Thymus (tissue), 11 donors: ENCODE results near the gene EHF. TPM values are rescaled to one million over a fixed set of nuclear protein-coding genes. Genes with fewer than 3 reads are reported as not detected.

Source experiments
- DNase-seq, 9 donors: peaks; one replicate each; pipeline ENCODE4 v3.0.0-alpha.2; 2013; ENCODE audit warnings: low spot score in 9 of 9, low read depth in 6 of 9, missing footprints in 1 of 9
- H3K27ac ChIP-seq, 2 donors: one replicate each; pipeline ENCODE4 v1.5.1; 2013; ENCODE audit warnings: control low read depth in 1 of 2, low read depth in 1 of 2, low read length in 1 of 2, mild to moderate bottlenecking in 1 of 2, moderate library complexity in 1 of 2
- H3K27me3 ChIP-seq, 2 donors: one replicate each; pipeline ENCODE4 v1.5.1; 2013; ENCODE audit warnings: low read length in 1 of 2; ENCODE audit not compliant: control insufficient read depth in 2 of 2, insufficient read depth in 1 of 2
- H3K36me3 ChIP-seq, 2 donors: one replicate each; pipeline ENCODE4 v1.5.1; 2013; ENCODE audit warnings: low read length in 1 of 2, mild to moderate bottlenecking in 1 of 2, moderate library complexity in 1 of 2; ENCODE audit not compliant: control insufficient read depth in 2 of 2, insufficient read depth in 2 of 2
- H3K4me1 ChIP-seq, 2 donors: one replicate each; pipeline ENCODE4 v1.5.1; 2013; ENCODE audit warnings: low read length in 2 of 2; ENCODE audit not compliant: control insufficient read depth in 2 of 2, insufficient read depth in 2 of 2
- H3K4me3 ChIP-seq, 2 donors: one replicate each; pipeline ENCODE4 v1.5.1; 2013; ENCODE audit warnings: low read length in 2 of 2, control low read depth in 1 of 2, mild to moderate bottlenecking in 1 of 2
- H3K9me3 ChIP-seq, 2 donors: one replicate each; pipeline ENCODE4 v1.5.1; 2013; ENCODE audit warnings: low read length in 1 of 2, mild to moderate bottlenecking in 1 of 2; ENCODE audit not compliant: control insufficient read depth in 2 of 2, insufficient read depth in 1 of 2
- WGBS: extraction: QIAGEN DNeasy Blood & Tissue Kit; methylation state at CpG from one replicate; pipeline ENCODE4 v1.1.7; 2013; 5-methylcytosine and 5-hydroxymethylcytosine counted together
- polyA plus RNA-seq: library from polyadenylated mRNA; stranded (reverse); fragments of 200-250 nt; gene quantifications from one replicate; pipeline ENCODE4 v1.2.3, GENCODE V29; 2013
- total RNA-seq: library from RNA; stranded (reverse); fragments of 120-200 nt; gene quantifications from one replicate; pipeline ENCODE4 v1.2.4, GENCODE V29; 2013
- donor health status: healthy.

EHF gene
- total and polyA plus RNA-seq, 2 donors: 0.76 to 2.0 TPM

DNA sequence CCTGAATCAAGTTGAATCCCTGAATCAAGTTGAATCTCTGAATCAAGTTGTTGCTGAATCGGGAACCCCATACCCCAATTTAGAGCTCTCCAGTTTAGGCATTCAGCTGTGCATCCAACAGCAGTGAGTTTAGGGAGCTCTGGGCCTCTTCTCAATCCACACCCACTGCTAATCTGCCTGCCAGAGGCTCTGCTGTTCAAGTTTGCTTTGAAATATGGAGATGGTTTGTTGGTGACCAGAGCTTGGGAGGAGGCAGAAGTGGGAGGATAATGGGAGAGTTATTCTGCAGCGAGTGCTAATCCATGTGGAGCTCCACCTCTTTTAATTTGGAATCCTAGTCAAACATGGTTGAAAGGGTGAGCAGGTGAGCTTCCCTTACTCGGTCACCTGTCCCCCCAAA lies 22.4 kb downstream of the EHF start:
- no peaks in the 10 kb centered on the region for H3K4me1 ChIP-seq
- no peaks in the 10 kb centered on the region for H3K9me3 ChIP-seq
- no peak for DNase-seq
- no peaks in the 10 kb centered on the region for H3K36me3 ChIP-seq
- H3K4me3 ChIP-seq: no peak overlapping the region
- peaks cover 0 to 2% of the 10 kb centered on the region in 2 donors for H3K27me3 ChIP-seq
- no peak overlapping the region for H3K27ac ChIP-seq
- 92% methylated on average over 3 of the region's 3 CpGs for WGBS

DNA sequence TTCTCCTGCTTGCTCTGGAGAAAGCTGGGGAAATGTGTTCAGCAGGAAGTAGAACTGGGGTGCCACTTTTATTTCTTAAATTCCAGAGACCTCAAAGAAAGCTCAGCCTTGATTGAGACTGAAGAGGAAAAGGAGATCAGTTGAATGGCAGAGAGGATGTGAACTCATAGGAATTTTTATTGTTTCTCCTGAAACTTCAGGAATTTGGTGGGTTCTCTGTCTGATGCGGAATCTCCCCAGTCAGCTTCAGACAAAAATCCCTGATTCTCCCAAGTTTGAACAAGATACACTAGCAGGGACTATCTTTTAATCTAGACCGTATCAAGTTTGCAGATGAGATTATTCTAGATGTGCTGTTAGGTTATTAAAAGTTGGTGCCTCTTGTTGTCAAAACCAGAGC lies 23.0 kb downstream of the EHF start:
- 95% methylated on average over 2 of the region's 2 CpGs for WGBS

DNA sequence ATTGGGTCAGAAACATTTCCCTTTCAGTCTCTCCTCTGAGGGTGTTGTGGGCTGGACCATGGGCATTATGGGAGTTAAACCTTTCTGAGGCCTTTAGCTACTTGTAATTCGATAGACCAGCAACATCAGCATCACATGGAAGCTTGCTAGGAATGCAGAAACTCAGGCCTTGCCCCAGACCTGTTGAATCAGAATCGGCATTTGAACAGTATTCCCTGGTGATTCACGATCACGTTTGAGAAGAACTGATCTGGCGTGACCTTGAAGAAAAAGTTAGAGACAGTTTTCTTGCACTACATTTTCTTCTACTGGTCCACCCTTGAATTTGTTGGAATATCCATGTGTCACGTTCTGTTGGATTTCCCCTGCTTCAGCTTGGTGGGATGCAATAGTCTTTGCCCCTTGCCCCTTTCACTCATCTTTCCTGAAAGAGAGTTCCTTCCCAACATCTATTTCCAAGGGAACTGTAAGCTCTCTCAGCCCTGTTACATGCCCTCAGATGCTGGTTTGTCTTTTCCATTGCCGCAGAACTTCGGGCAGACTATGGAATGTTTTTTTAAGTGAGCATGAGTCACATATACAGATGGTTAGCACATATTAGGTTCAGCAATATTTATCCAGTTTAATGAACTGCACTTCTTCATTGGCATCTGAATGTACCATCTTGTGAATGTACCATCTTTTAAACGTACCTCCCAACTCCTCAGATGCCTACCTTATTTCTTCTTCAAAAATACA lies 23.9 kb downstream of the EHF start:
- H3K36me3 ChIP-seq: no peaks in the 10 kb centered on the region
- WGBS: 83% methylated on average over 9 of the region's 9 CpGs
- no peak for DNase-seq
- no peaks in the 10 kb centered on the region for H3K4me1 ChIP-seq
- H3K27me3 ChIP-seq: peaks cover 0 to 2% of the 10 kb centered on the region in 2 donors
- H3K4me3 ChIP-seq: no peak overlapping the region
- H3K9me3 ChIP-seq: no peaks in the 10 kb centered on the region
- H3K27ac ChIP-seq: no peak overlapping the region

More for the DNA sequence above, 23.0 kb downstream of the EHF start:
- no peak for DNase-seq
- Histone ChIP-seq H3K27me3 (peaks cover 0 to 2% of the 10 kb centered on the region in 2 donors), H3K4me1 (no peaks in the 10 kb centered on the region), H3K36me3 (no peaks in the 10 kb centered on the region), H3K4me3 (no peak overlapping the region), H3K9me3 (no peaks in the 10 kb centered on the region), H3K27ac (no peak overlapping the region)

DNA sequence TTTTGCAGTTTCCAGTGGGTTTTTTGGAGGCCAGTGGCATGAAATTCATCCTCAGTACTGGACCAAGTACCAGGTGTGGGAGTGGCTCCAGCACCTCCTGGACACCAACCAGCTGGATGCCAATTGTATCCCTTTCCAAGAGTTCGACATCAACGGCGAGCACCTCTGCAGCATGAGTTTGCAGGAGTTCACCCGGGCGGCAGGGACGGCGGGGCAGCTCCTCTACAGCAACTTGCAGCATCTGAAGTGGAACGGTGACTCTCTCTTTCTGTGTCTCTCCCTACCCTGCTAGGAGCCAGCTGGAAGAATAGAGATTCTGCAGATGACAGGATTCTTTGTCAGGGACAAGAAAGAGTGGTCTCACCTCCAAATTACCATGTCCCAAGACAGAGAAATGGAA lies 25.5 kb downstream of the EHF start:
- H3K4me1 ChIP-seq: no peaks in the 10 kb centered on the region
- H3K27ac ChIP-seq: no peak overlapping the region
- H3K27me3 ChIP-seq: no peaks in the 10 kb centered on the region
- WGBS: 96% methylated on average over 8 of the region's 8 CpGs
- no peaks in the 10 kb centered on the region for H3K9me3 ChIP-seq
- H3K4me3 ChIP-seq: no peak overlapping the region
- H3K36me3 ChIP-seq: no peaks in the 10 kb centered on the region
- no peak for DNase-seq

DNA sequence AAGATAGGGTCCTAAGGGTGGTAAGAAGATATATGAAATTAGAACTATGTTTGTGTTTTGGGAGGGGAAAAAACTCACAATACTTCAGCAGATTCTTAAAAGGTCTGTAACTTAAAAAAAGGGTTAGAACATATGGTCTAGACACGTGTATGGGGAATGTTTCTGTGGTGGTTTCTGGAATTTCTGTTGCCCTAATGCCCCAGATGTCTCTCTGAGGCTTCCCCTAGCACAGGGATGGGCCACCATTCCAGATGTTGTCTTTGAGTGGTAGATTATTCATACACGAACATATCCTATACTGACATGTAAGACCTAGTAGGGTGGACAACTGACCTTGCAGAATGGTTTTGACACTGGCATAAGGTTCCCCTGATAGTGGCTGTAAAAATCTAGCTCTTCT lies 26.2 kb downstream of the EHF start:
- Histone ChIP-seq H3K27ac (no peak overlapping the region), H3K9me3 (no peaks in the 10 kb centered on the region), H3K27me3 (no peaks in the 10 kb centered on the region), H3K4me3 (no peak overlapping the region), H3K36me3 (no peaks in the 10 kb centered on the region), H3K4me1 (no peaks in the 10 kb centered on the region)
- 85% methylated on average over 2 of the region's 2 CpGs for whole genome bisulfite sequencing
- no peak for DNase-seq

DNA sequence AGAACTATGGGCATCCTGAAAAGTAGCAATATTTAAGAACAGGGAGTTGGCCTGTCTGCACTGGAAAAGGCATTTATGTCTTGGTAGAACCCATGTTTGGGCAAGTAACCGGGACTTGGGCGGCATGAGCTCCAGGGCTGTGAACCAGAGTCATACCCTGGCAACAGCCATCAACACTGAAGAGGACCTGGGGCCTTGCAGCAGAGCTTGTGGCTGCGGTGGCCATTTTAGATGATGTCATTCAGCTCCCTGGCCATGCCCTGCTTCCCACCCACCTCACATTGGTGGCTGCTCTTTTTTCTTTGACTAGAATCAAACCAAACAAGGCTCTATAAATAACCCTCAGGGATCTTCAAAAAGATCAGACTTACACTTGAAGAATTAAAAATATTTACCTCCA lies 26.6 kb downstream of the EHF start:
- Histone ChIP-seq H3K9me3 (no peaks in the 10 kb centered on the region), H3K27me3 (no peaks in the 10 kb centered on the region), H3K36me3 (no peaks in the 10 kb centered on the region), H3K4me1 (no peaks in the 10 kb centered on the region), H3K27ac (no peak overlapping the region), H3K4me3 (no peak overlapping the region)
- no peak for DNase-seq
- 97% methylated on average over 3 of the region's 3 CpGs for WGBS

DNA sequence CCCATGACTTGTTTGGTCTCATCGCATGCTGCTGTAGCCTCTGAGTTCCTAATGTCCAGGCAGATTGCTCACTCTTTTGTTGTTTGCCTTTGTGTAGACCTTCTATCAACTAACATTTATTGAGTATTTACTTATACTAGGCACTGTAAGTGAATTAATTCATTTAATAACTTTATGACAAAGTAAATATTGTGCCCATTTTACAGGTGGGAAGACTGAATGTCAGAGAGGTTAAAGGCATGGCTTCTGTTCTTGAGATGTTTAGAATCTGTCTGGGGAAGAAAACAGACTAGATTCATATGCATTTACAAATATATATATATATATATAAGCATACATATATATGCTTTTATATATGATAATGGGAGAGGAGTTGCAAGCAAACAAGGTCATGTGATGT lies 27.1 kb downstream of the EHF start:
- H3K36me3 ChIP-seq: no peaks in the 10 kb centered on the region
- 98% methylated on average over 1 of the region's 1 CpG for WGBS
- DNase-seq: no peak
- H3K4me1 ChIP-seq: no peaks in the 10 kb centered on the region
- no peaks in the 10 kb centered on the region for H3K9me3 ChIP-seq
- H3K27me3 ChIP-seq: no peaks in the 10 kb centered on the region
- H3K4me3 ChIP-seq: no peak overlapping the region
- H3K27ac ChIP-seq: no peak overlapping the region

DNA sequence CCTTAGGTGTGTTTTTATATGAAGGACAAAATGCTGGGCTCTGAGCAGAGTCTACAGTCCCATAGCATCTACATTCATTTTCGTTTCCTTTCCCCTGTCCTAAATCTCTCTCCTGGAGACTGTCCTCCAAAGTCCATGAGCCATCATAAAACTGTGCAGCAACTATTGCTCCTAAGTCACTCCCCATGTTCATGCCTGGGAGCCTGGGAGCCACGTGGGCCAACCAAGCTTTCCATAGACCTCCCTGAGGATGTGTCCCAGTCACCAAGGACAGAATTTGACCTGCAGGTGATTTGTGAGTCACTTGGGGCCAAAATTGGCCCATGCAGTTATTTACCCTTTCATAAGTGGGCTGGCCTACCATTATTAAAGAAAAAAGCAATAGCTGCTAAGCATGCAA lies 28.7 kb downstream of the EHF start:
- H3K9me3 ChIP-seq: peaks cover 0 to 3% of the 10 kb centered on the region in 2 donors
- no peak overlapping the region for H3K4me3 ChIP-seq
- no peaks in the 10 kb centered on the region for H3K4me1 ChIP-seq
- no peak for DNase-seq
- H3K27ac ChIP-seq: no peak overlapping the region
- 91% methylated on average over 2 of the region's 2 CpGs for WGBS
- H3K27me3 ChIP-seq: no peaks in the 10 kb centered on the region
- no peaks in the 10 kb centered on the region for H3K36me3 ChIP-seq

DNA sequence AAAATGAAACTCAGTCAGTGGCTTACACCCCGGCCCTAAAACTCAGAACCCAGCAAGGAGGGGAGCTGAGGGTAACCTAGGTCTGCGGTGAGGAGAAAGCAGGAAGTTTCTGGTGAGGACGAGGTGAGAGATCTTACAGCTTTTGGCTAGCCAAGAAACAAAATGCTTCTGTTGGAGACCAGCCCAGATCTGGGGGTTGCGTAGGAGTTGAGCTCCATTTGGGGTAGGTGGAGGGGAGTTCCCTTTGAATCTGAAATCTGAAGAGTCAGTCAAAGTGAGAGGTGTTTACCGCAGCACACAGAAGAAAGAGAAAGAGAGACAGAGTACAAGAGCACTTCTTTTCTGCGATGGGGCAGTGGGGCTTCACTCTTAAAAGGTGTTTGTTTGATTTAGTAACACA lies 29.6 kb downstream of the EHF start:
- Histone ChIP-seq H3K27me3 (no peaks in the 10 kb centered on the region), H3K27ac (no peak overlapping the region), H3K4me1 (no peaks in the 10 kb centered on the region), H3K4me3 (no peak overlapping the region), H3K36me3 (no peaks in the 10 kb centered on the region), H3K9me3 (peaks cover 0 to 3% of the 10 kb centered on the region in 2 donors)
- WGBS: 61% methylated on average over 6 of the region's 6 CpGs
- peak in 5 of 9 donors; percentile 17 to 59 (median 20) for DNase-seq
